Astrocyte (in vitro differentiated cells and primary cell): Measurements from ENCODE around the gene SAMD4A.

Experiments
- CTCF ChIP-seq: IDR thresholded peaks from 2 replicates; pipeline ENCODE4 v1.5.1; 2011; ENCODE audit warnings: low read depth, mild to moderate bottlenecking, inconsistent platforms, low read length, moderate library complexity; ENCODE audit not compliant: insufficient read depth
- EZH2 ChIP-seq: IDR thresholded peaks from 2 replicates; pipeline ENCODE4 v1.6.1; 2012; ENCODE audit warnings: mild to moderate bottlenecking, low read length, inconsistent platforms; ENCODE audit not compliant: insufficient read depth

- TF ChIP-seq CTCF (no peak), EZH2 (no peak)
Observed at GRCh38 chr14:54622192-54622958, 55.4 kb downstream of the SAMD4A start.
